Smooth muscle cell (in vitro differentiated cells): ENCODE results near the gene YWHAG. TPM values are rescaled to one million over a fixed set of nuclear protein-coding genes. Genes with fewer than 3 reads are reported as not detected.

Source experiments
- DNase-seq: peaks from one replicate; lab custom pipeline; 2025; ENCODE audit not compliant: unreplicated experiment; lab: John Stamatoyannopoulos, UW
- H2AFZ ChIP-seq: fragments of 200-600 bp; sonication (generic); 2 replicates; pipeline ENCODE4 v1.6.0; 2016; ENCODE audit warnings: antibody characterized with exemption, low read depth, mild to moderate bottlenecking
- H3F3A ChIP-seq: fragments of 200-600 bp; sonication (generic); 2 replicates; pipeline ENCODE4 v1.6.0; 2017; ENCODE audit warnings: antibody characterized with exemption, low read depth
- H3K27ac ChIP-seq: fragments of 200-600 bp; sonication (generic); 2 replicates; pipeline ENCODE4 v1.5.1; 2016; ENCODE audit warnings: low read depth, mild to moderate bottlenecking
- H3K27me3 ChIP-seq: fragments of 200-600 bp; sonication (generic); 2 replicates; pipeline ENCODE4 v1.6.1; 2016; ENCODE audit warnings: low read depth, mild to moderate bottlenecking
- H3K36me3 ChIP-seq: fragments of 200-600 bp; sonication (generic); 2 replicates; pipeline ENCODE4 v1.5.1; 2016; ENCODE audit warnings: low read depth
- H3K4me1 ChIP-seq: fragments of 200-600 bp; sonication (generic); 2 replicates; pipeline ENCODE4 v1.5.1; 2016; ENCODE audit warnings: low read depth
- H3K4me2 ChIP-seq: fragments of 200-600 bp; sonication (generic); 2 replicates; pipeline ENCODE4 v1.6.0; 2016; ENCODE audit warnings: mild to moderate bottlenecking
- H3K4me3 ChIP-seq: fragments of 200-600 bp; sonication (generic); 2 replicates; pipeline ENCODE4 v1.5.1; 2016; ENCODE audit warnings: mild to moderate bottlenecking
- H3K79me2 ChIP-seq: fragments of 200-600 bp; sonication (generic); 2 replicates; pipeline ENCODE4 v1.6.0; 2016; ENCODE audit warnings: low read depth, mild to moderate bottlenecking
- H3K9ac ChIP-seq: fragments of 200-600 bp; sonication (generic); 2 replicates; pipeline ENCODE4 v1.6.0; 2016; ENCODE audit warnings: low read depth
- H3K9me3 ChIP-seq: fragments of 200-600 bp; sonication (generic); replicated peaks from 2 replicates; pipeline ENCODE4 v1.5.1; 2016; ENCODE audit warnings: low read depth
- H4K20me1 ChIP-seq: fragments of 200-600 bp; sonication (generic); 2 replicates; pipeline ENCODE4 v1.6.0; 2016; ENCODE audit warnings: low read depth
- WGBS: methylation state at CpG from one replicate; pipeline ENCODE4 v1.1.7; 2016; ENCODE audit warnings: low lambda C conversion rate; 5-methylcytosine and 5-hydroxymethylcytosine counted together
- polyA plus RNA-seq: library from polyadenylated mRNA; unstranded; fragments of >200 nt; fragmentation: Nextera tagmentation; extraction: Ambion mirVana; gene quantifications from 2 replicates; pipeline ENCODE4 v1.2.1, GENCODE V29; 2016
- total RNA-seq: library from RNA; depleted of rRNA; stranded (reverse); fragments of >200 nt; gene quantifications from 2 replicates; pipeline ENCODE4 v1.2.3, GENCODE V29; 2014
- TF ChIP-seq, protein P1 (sequence below): fragments of 200-600 bp; sonication (generic); IDR thresholded peaks from 2 replicates; pipeline ENCODE4 v1.5.1; 2017; ENCODE audit warnings: borderline replicate concordance, mild to moderate bottlenecking, antibody characterized with exemption; ENCODE audit not compliant: insufficient read depth, poor library complexity, severe bottlenecking

The YWHAG gene
- total and polyA plus RNA-seq, 2 experiments from 2014 or later = 17.6 to 132 TPM

DNA sequence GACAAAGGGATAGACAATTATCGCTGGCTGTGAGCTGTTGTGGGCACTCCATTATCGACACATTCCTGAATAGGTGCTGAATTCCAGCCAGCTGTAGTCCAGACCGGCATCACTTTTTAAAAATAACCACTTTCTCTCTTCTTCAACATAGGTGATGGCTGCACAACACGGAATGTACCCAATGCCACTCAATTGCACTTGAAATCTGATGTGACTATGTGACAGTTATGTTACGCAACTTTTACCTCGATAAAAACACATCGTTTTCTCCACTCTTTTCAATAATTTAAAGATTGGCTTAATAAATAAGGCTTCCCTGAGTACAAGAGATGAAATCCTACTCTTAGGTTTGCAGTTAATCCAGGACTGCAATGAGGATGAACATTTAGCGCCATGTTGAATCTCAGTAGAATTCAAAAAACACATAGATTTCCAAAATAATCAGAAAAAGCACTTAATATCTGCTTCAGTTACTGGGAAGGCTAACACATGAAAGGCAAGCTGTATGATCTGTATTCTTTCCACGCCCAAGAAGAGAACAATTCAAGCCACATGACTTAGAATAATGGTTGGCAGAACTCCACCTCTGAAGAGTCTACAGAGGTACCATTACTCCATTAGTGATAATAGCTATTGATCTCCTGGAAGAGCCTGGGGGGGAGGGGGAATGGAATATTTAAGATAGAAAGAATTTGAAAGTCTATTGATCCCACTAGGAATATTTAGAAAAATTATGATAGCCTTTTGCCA, 3.6 kb downstream of the YWHAG start:
- H3K27ac ChIP-seq = peak overlapping the region; percentile 99
- H4K20me1 ChIP-seq = peaks cover 80% of the 10 kb centered on the region
- peaks cover 86% of the 10 kb centered on the region for H3K79me2 ChIP-seq
- 84% methylated on average over 9 of the region's 9 CpGs for WGBS
- TF ChIP-seq, protein P1, sequence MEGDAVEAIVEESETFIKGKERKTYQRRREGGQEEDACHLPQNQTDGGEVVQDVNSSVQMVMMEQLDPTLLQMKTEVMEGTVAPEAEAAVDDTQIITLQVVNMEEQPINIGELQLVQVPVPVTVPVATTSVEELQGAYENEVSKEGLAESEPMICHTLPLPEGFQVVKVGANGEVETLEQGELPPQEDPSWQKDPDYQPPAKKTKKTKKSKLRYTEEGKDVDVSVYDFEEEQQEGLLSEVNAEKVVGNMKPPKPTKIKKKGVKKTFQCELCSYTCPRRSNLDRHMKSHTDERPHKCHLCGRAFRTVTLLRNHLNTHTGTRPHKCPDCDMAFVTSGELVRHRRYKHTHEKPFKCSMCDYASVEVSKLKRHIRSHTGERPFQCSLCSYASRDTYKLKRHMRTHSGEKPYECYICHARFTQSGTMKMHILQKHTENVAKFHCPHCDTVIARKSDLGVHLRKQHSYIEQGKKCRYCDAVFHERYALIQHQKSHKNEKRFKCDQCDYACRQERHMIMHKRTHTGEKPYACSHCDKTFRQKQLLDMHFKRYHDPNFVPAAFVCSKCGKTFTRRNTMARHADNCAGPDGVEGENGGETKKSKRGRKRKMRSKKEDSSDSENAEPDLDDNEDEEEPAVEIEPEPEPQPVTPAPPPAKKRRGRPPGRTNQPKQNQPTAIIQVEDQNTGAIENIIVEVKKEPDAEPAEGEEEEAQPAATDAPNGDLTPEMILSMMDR = no peak
- H3K27me3 ChIP-seq = no peaks in the 10 kb centered on the region
- peak overlapping the region; percentile 89 for H3K4me2 ChIP-seq
- H3K4me3 ChIP-seq = no peak overlapping the region
- DNase-seq = no peak
- H3K36me3 ChIP-seq = no peaks in the 10 kb centered on the region
- no peak overlapping the region for H3K9ac ChIP-seq
- H3K4me1 ChIP-seq = peaks cover 24% of the 10 kb centered on the region
- no peaks in the 10 kb centered on the region for H3K9me3 ChIP-seq
- H2AFZ ChIP-seq = no peak overlapping the region
- H3F3A ChIP-seq = peaks cover 13% of the 10 kb centered on the region

DNA sequence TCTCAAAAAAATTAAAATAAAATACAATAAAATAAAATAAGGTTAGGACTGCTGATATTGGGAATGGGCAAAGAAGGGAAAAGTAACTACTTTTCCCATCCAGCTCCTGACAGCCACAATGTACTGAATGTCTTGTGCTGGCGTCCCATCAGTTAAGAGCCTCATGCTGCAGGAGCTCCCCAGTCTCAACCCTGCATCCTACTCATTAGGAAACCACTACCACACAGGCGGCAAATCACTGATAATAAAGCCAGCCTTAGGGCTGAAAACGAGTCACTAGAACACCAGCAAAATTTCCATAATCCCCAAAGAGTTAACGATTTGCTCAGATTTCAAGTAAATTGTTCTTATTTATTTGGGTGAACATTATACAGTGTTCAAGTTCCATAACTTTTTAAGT, 4.3 kb downstream of the YWHAG start:
- Histone ChIP-seq H2AFZ (no peak overlapping the region), H3F3A (peaks cover 16% of the 10 kb centered on the region), H3K9ac (no peak overlapping the region), H3K27ac (no peak overlapping the region), H3K4me2 (peak overlapping the region; percentile 22), H4K20me1 (peaks cover 87% of the 10 kb centered on the region), H3K9me3 (no peaks in the 10 kb centered on the region), H3K27me3 (no peaks in the 10 kb centered on the region), H3K79me2 (peaks cover 92% of the 10 kb centered on the region), H3K4me1 (peaks cover 20% of the 10 kb centered on the region), H3K36me3 (no peaks in the 10 kb centered on the region), H3K4me3 (no peak overlapping the region)
- WGBS = 64% methylated on average over 4 of the region's 4 CpGs
- TF ChIP-seq, protein P1 = no peak
- DNase-seq = no peak

DNA sequence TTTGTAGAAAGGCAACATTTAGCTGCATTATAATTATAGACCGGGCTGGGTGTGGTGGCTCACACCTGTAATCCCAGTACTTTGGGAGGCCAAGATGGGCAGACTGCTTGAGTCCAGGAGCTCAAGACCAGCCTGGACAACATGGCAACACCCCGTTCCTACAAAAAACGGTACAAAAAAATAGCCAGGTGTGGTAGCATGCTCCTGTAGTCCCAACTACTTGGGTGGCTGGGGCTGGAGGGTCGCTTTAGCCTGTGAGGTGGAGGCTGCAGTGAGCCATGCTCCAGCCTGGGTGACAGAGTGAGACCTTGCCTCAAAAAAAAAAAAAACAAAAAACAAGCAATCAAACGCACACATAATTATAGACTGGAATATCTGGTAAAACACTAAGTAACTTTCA, 5.0 kb downstream of the YWHAG start:
- no peaks in the 10 kb centered on the region for H3K9me3 ChIP-seq
- no peaks in the 10 kb centered on the region for H3K27me3 ChIP-seq
- H2AFZ ChIP-seq = no peak overlapping the region
- WGBS = 95% methylated on average over 5 of the region's 5 CpGs
- peaks cover 18% of the 10 kb centered on the region for H3K4me1 ChIP-seq
- TF ChIP-seq, protein P1 = no peak
- no peak overlapping the region for H3K4me3 ChIP-seq
- peaks cover 95% of the 10 kb centered on the region for H4K20me1 ChIP-seq
- DNase-seq = no peak
- no peak overlapping the region for H3K9ac ChIP-seq
- H3K4me2 ChIP-seq = no peak overlapping the region
- H3K79me2 ChIP-seq = peaks cover 100% of the 10 kb centered on the region
- H3K36me3 ChIP-seq = no peaks in the 10 kb centered on the region
- H3F3A ChIP-seq = peaks cover 16% of the 10 kb centered on the region
- no peak overlapping the region for H3K27ac ChIP-seq

DNA sequence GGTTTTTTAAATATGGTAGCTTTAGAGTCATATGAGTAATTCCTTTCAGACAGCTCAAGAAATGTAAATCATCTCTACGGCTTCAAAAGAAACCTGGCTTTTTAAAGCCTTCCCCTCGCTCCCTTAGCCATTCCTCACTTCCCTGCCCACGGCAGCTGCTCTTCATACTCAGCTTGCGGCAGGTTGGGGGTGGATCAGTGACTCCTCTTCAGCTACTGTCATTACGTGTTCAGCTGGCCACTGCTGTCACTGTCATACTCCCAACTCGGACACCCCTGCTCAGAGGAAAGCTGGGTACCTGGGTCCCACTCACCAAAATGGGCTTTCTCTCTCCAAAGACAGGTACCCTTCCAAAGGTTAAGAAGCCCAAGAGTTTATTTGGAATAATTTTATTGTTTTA, 6.6 kb downstream of the YWHAG start:
- Histone ChIP-seq H3K9me3 (no peaks in the 10 kb centered on the region), H4K20me1 (peaks cover 100% of the 10 kb centered on the region), H2AFZ (no peak overlapping the region), H3K9ac (no peak overlapping the region), H3K4me3 (no peak overlapping the region), H3F3A (peaks cover 16% of the 10 kb centered on the region), H3K27ac (peak overlapping the region; percentile 69), H3K4me2 (peak overlapping the region; percentile 61), H3K36me3 (no peaks in the 10 kb centered on the region), H3K79me2 (peaks cover 100% of the 10 kb centered on the region), H3K4me1 (peaks cover 17% of the 10 kb centered on the region), H3K27me3 (no peaks in the 10 kb centered on the region)
- DNase-seq = no peak
- WGBS = 41% methylated on average over 6 of the region's 6 CpGs
- TF ChIP-seq, protein P1 = no peak
